Adipose tissue (tissue), 3 donors: ENCODE results near the gene NTS. TPM values are rescaled to one million over a fixed set of nuclear protein-coding genes. Genes with fewer than 3 reads are reported as not detected.

Source experiments
- H3K27ac ChIP-seq: one replicate; pipeline ENCODE4 v1.5.1; 2013; ENCODE audit warnings: low read depth, low read length
- WGBS, 3 donors: extraction: QIAGEN DNeasy Blood & Tissue Kit; methylation state at CpG; one replicate each; pipeline ENCODE4 v1.1.7; 2013; 5-methylcytosine and 5-hydroxymethylcytosine counted together
- polyA plus RNA-seq, 3 donors: library from polyadenylated mRNA; stranded (reverse); fragments of 200-250 nt; gene quantifications; one replicate each; pipeline ENCODE4 v1.2.3, GENCODE V29; 2013
- donor health status: healthy with polysubstance abuse.
- donor health status: Bipolar disorder and iron deficiency.
- donor health status: healthy.

NTS gene
- polyA plus RNA-seq = 1 to 10 TPM in 2 of 3 donors, under 1 TPM in 1; 0.56 to 2.4 (median 1.0) TPM

GRCh38 chr12:85874031-85874461 is at the start of gene NTS:
Gene NTS, plus strand, starts transcription at chr12:85874295. Its CDS starts 109 bp downstream, at chr12:85874404.
- 27 to 33% (median 27%) methylated on average over 3 of the region's 3 CpGs for WGBS, 3 donors
- no peak within 1 kb of the TSS for H3K27ac ChIP-seq

DNA sequence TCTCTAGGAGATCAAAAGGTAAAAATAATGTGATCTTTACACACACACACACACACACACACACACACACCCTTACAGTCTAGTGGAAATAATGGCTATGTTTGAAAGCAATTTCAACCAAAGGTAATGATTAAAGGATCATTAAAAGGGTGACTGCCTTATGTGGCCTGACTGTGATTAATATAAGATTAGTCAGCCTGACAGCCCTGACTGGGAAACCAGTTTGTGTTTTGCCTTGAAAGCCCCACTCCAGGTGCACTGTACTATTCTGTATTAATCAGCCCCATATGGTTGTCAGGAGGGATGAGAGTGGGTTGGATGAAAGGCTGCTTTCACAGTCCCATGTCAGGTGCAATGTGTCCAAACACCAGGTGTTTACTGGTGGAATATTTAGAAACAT is 48.3 kb upstream of the NTS start:
- no peak overlapping the region for H3K27ac ChIP-seq

DNA sequence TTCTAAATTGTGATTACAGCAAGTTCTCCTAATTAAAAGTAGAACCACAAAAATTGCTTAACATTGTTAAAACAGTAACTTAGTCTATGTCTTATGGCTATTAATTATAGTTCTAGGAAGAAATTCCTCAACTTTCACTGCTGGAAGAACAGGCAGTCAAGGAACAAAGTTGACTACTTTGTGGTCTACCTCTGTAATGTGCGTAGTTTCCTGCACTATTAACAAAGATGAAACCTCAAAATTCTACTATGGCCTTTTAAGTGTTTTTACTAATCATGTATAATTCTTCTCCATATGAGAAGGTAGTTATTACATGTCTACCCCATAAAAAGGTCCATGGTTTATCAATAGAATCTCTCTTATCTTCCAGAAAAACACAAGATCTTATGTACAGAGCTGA is 45.5 kb upstream of the NTS start:
- 93 to 98% (median 96%) methylated on average over 1 of the region's 1 CpG for WGBS, 3 donors
- no peak overlapping the region for H3K27ac ChIP-seq

DNA sequence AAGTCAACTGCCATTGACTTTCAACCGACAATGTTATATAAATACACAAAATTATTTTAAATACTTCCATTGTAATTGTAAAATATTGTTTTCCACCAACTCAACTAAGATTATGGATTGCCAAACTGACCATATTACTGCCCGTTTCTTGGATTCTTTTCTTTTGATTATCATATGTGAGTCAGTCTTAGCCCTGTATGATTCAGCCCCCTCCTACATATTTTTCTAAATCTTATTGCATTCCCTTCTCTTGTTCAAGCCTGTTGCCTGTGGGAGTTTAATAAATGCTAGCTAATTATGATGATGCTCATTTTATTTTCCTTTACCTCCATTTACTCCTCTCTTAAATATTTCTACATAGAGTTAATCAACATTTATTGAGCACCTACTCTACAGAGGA is 44.7 kb upstream of the NTS start:
- WGBS, 3 donors = 79 to 95% (median 86%) methylated on average over 2 of the region's 2 CpGs
- H3K27ac ChIP-seq = no peak overlapping the region

DNA sequence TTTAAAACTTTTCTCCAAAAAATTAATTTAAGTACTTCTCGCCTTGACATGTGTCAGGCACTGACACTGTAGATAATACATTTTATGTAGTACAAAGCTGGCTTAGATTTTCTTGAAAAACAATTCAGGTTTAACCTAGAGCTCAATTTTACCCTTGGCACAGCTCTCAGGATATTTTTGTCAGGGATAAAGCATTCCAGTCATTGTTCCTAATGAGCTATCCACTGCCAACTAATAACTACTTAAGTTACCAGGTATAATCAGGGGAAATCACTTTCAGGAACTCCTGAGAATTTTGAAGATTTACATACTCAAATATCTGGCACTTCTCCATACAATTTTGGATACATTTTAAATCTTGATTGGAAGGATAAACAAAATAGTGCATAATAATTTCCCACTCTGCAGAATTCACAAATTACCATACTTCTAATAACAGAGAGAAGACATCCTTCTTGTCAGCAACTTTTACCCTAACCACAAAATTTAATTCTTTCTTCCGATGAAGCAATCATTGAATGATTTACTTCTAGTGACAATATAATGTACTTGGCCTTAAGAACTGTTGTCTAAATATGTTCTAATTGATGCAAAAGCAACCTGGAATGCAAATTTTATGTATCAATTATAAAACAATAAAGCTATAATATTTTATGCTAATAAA is 42.6 kb upstream of the NTS start:
- 52 to 71% (median 61%) methylated on average over 2 of the region's 2 CpGs for WGBS, 3 donors
- no peak overlapping the region for H3K27ac ChIP-seq

- no peak overlapping the region for H3K27ac ChIP-seq
Measured at GRCh38 chr12:85833579-85833978, 40.5 kb upstream of the NTS start.

- WGBS, 3 donors = 42 to 51% (median 48%) methylated on average over 2 of the region's 2 CpGs
- H3K27ac ChIP-seq = no peak overlapping the region
Measured at GRCh38 chr12:85834378-85834777, 39.7 kb upstream of the NTS start.

GRCh38 chr12:85835426-85836196 is 38.5 kb upstream of the NTS start:
- 4 to 16% (median 8%) methylated on average over 4 of the region's 4 CpGs for WGBS, 3 donors
- no peak overlapping the region for H3K27ac ChIP-seq

- WGBS, 3 donors = 16 to 22% (median 20%) methylated on average over 15 of the region's 15 CpGs
- no peak within 1 kb of the TSS for H3K27ac ChIP-seq
Measured at GRCh38 chr12:85836197-85837090, 37.7 kb upstream of the NTS start, which contains the start of gene RASSF9. Gene RASSF9, minus strand, starts transcription at chr12:85836409. Its CDS starts 208 bp downstream, at chr12:85836201.

- WGBS, 3 donors = 89 to 96% (median 95%) methylated on average over 17 of the region's 17 CpGs
Measured at GRCh38 chr12:85843606-85844310, 30.3 kb upstream of the NTS start.

GRCh38 chr12:85849344-85849743 is 24.8 kb upstream of the NTS start:
- 68 to 81% (median 74%) methylated on average over 3 of the region's 3 CpGs for WGBS, 3 donors
- H3K27ac ChIP-seq = no peak overlapping the region

More at GRCh38 chr12:85843606-85844310, 30.3 kb upstream of the NTS start:
- no peak overlapping the region for H3K27ac ChIP-seq

DNA sequence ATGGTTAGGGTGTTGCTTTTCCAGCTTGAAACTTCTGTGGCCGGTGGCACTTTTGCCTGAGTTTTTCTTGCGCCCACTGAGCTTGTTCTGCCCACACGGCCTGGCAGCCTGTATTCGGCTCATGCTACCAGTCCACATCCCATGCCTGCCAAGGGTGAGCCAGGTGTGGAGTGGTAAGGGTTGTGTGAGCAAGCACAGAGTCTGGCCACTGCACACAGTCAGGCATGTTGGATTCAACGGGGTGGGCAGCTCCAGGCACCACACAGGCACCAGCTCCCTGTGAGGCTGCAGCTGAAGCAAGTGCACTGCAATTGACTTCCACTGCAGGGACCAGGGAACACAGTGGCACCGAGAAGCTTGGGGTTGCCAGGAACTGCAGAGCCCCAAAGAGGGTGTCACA is 18.8 kb upstream of the NTS start:
- no peak overlapping the region for H3K27ac ChIP-seq
- 79 to 92% (median 91%) methylated on average over 6 of the region's 6 CpGs for WGBS, 3 donors

GRCh38 chr12:85856966-85857365 is 17.1 kb upstream of the NTS start:
- 75 to 79% (median 78%) methylated on average over 3 of the region's 3 CpGs for WGBS, 3 donors
- no peak overlapping the region for H3K27ac ChIP-seq

GRCh38 chr12:85865890-85866289 is 8.2 kb upstream of the NTS start:
- WGBS, 3 donors = 71 to 88% (median 81%) methylated on average over 6 of the region's 6 CpGs
- H3K27ac ChIP-seq = no peak overlapping the region

DNA sequence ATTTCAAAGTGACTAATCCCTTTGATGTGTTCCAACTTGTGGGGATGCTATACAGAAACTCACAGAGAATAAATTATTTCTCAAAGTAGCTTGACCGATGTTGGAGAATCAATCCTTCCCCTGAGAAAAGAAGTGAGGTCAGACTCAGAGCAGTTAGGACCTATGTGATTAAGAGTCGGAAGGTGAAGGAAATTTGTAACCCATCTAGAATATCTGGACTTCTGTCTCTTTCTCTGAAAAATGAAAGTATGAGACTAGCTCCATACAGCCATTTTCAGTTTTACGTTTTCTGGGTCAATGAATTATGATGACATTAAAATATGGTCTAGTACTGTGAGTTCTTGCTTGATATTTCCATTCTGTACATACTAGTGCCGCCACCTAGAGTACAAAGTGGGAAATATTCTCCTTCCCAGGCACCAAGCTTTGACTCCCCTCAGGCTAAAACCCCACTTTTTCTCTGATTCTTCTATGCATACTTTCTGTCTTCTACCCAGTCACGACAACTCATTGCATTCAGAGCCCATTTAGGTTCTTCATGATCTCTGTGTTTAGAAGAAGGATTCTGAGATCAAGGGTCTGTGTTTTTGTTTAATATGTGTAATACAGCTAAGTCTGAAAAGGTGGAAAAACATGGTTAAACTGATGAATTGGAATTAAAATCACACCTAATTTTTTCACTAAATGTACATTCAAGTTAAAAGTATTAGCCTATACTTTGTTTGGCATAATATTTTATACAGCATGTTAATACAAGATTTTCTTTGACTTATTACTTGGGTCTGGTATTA is 6.9 kb upstream of the NTS start:
- WGBS, 3 donors = 23 to 29% (median 26%) methylated on average over 5 of the region's 5 CpGs

DNA sequence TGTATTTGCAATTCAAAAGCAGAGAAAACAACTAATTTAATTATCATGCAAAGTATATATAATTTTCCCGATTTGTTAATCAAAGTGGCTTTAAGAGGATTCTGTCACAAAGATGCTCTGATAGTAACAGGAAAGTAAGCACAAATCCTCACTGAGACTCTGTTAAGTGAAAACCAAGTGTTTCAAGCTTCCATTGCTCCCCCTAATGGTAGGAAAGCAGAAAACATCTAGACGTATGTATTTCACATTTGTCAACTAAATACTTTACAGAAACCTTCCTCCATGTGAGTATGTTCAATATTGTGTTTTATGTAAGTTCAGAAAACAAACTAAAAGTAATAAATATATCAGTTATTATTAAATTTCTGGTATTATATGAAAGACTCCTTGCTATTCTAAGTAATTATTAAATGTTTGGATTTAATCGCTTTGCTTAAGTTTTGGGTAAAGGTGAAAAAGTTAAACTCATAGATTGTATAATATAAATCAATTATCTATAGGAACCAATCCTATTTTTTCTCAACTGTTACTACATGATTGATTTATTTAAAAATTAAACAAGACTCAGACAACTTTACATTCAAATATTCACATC is 1.5 kb upstream of the NTS start:
- 32 to 34% (median 33%) methylated on average over 3 of the region's 3 CpGs for WGBS, 3 donors

More for the DNA sequence above, 6.9 kb upstream of the NTS start:
- H3K27ac ChIP-seq = no peak overlapping the region

DNA sequence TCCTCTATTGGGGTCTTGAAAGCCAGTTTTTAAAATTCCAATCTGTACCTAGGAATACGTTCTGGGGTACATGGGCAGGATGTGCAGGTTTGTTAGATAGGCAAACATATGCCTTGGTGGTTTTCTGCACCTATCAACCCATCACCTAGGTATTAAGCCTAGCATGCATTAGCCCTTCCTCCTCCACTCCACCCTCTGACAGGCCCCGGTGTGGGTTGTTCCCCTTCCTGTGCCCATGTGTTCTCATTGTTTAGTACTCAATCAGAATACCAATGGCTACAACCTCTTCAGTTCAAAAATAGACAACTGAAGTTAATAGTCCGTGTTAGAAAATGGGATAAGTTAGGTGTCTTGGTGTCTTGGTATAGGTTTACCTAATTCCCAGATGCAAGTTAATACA is 3.4 kb downstream of the NTS start:
- H3K27ac ChIP-seq = no peak overlapping the region
- 62 to 87% (median 63%) methylated on average over 3 of the region's 3 CpGs for WGBS, 3 donors

More for the DNA sequence above, 1.5 kb upstream of the NTS start:
- no peak overlapping the region for H3K27ac ChIP-seq
